SK-N-SH treated with all-trans-retinoic acid at 6 μM for 48 hours (cell line): ENCODE results near the gene SLC22A17.

ENCODE experiments used
- ATAC-seq: fragments of 200-7000 bp; cut with Tn5 transposase; 3 replicates; pipeline ENCODE4 v1.9.1; 2020; ENCODE audit warnings: mild to moderate bottlenecking, moderate library complexity
- BACH2 ChIP-seq: fragments of 250-450 bp; sonication (Bioruptor Pico); IDR thresholded peaks from 2 replicates; pipeline ENCODE4 v1.9.0; 2021; ENCODE audit warnings: mild to moderate bottlenecking, borderline replicate concordance
- CREB5 ChIP-seq: fragments of 250-450 bp; sonication (Bioruptor Pico); IDR thresholded peaks from 2 replicates; pipeline ENCODE4 v1.5.1; 2020; ENCODE audit warnings: low read depth, mild to moderate bottlenecking, moderate library complexity
- CSDC2 ChIP-seq: fragments of 250-450 bp; sonication (Bioruptor Pico); IDR thresholded peaks from 2 replicates; pipeline ENCODE4 v1.5.0; 2020; ENCODE audit warnings: mild to moderate bottlenecking, moderate library complexity
- ESRRG ChIP-seq: fragments of 250-450 bp; sonication (Bioruptor Pico); IDR thresholded peaks from 2 replicates; pipeline ENCODE4 v1.6.1; 2021; ENCODE audit warnings: mild to moderate bottlenecking
- GLIS3 ChIP-seq: fragments of 250-450 bp; sonication (Bioruptor Pico); IDR thresholded peaks from 2 replicates; pipeline ENCODE4 v1.5.0; 2020; ENCODE audit warnings: mild to moderate bottlenecking, moderate library complexity
- ISL1 ChIP-seq: fragments of 250-450 bp; sonication (Bioruptor Pico); IDR thresholded peaks from 2 replicates; pipeline ENCODE4 v2.1.2; 2022; ENCODE audit warnings: mild to moderate bottlenecking, moderate library complexity
- POU6F1 ChIP-seq: fragments of 250-450 bp; sonication (Bioruptor Pico); IDR thresholded peaks from 2 replicates; pipeline ENCODE4 v1.8.0; 2021; ENCODE audit warnings: low read depth, mild to moderate bottlenecking, moderate library complexity, borderline replicate concordance
- RARB ChIP-seq: fragments of 250-450 bp; sonication (Bioruptor Pico); IDR thresholded peaks from 2 replicates; pipeline ENCODE4 v1.8.0; 2021; ENCODE audit warnings: mild to moderate bottlenecking, moderate library complexity
- TOX ChIP-seq: fragments of 250-450 bp; sonication (Bioruptor Pico); IDR thresholded peaks from 2 replicates; pipeline ENCODE4 v1.8.0; 2021; ENCODE audit warnings: mild to moderate bottlenecking, moderate library complexity, borderline replicate concordance
- ZC3H10 ChIP-seq: fragments of 250-450 bp; sonication (Bioruptor Pico); IDR thresholded peaks from 2 replicates; pipeline ENCODE4 v1.5.1; 2021; ENCODE audit warnings: mild to moderate bottlenecking, moderate library complexity
- ZFP3 ChIP-seq: fragments of 250-450 bp; sonication (Bioruptor Pico); IDR thresholded peaks from 2 replicates; pipeline ENCODE4 v1.5.0; 2020; ENCODE audit warnings: mild to moderate bottlenecking, moderate library complexity
- ZFP30 ChIP-seq: fragments of 450-650 bp; formaldehyde crosslinking; IDR thresholded peaks from 2 replicates; pipeline ENCODE4 v1.5.0; 2022; ENCODE audit warnings: mild to moderate bottlenecking, moderate library complexity
- ZNF70 ChIP-seq: fragments of 450-650 bp; formaldehyde crosslinking; IDR thresholded peaks from 2 replicates; pipeline ENCODE4 v1.5.0; 2020; ENCODE audit warnings: mild to moderate bottlenecking, moderate library complexity
- ZNF8 ChIP-seq: fragments of 450-650 bp; formaldehyde crosslinking; IDR thresholded peaks from 2 replicates; pipeline ENCODE4 v1.5.0; 2020; ENCODE audit warnings: mild to moderate bottlenecking, moderate library complexity
- TF ChIP-seq, protein P1 (sequence below): fragments of 250-450 bp; sonication (Bioruptor Pico); IDR thresholded peaks from 2 replicates; pipeline ENCODE4 v1.5.1; 2021; ENCODE audit warnings: mild to moderate bottlenecking, moderate library complexity
- TF ChIP-seq, protein P2 (sequence below): fragments of 250-450 bp; sonication (Bioruptor Pico); IDR thresholded peaks from 2 replicates; pipeline ENCODE4 v1.8.0; 2020; ENCODE audit warnings: mild to moderate bottlenecking, moderate library complexity, borderline replicate concordance

The SLC22A17 gene

GRCh38 chr14:23299986-23300686 is 52.6 kb downstream of the SLC22A17 start:
- ATAC-seq, result no peak
- TF ChIP-seq ZNF8 (CRISPR knock-in tag) (no peak), ZC3H10 (CRISPR knock-in tag) (no peak), ZFP30 (CRISPR knock-in tag) (no peak), GLIS3 (CRISPR knock-in tag) (no peak), ISL1 (CRISPR knock-in tag) (no peak), POU6F1 (no peak), ESRRG (CRISPR knock-in tag) (no peak), CREB5 (no peak), RARB (no peak), TOX (no peak), ZFP3 (no peak)
- TF ChIP-seq, protein P1, sequence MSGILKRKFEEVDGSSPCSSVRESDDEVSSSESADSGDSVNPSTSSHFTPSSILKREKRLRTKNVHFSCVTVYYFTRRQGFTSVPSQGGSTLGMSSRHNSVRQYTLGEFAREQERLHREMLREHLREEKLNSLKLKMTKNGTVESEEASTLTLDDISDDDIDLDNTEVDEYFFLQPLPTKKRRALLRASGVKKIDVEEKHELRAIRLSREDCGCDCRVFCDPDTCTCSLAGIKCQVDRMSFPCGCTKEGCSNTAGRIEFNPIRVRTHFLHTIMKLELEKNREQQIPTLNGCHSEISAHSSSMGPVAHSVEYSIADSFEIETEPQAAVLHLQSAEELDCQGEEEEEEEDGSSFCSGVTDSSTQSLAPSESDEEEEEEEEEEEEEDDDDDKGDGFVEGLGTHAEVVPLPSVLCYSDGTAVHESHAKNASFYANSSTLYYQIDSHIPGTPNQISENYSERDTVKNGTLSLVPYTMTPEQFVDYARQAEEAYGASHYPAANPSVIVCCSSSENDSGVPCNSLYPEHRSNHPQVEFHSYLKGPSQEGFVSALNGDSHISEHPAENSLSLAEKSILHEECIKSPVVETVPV (CRISPR knock-in tag), result no peak
- TF ChIP-seq, protein P2, sequence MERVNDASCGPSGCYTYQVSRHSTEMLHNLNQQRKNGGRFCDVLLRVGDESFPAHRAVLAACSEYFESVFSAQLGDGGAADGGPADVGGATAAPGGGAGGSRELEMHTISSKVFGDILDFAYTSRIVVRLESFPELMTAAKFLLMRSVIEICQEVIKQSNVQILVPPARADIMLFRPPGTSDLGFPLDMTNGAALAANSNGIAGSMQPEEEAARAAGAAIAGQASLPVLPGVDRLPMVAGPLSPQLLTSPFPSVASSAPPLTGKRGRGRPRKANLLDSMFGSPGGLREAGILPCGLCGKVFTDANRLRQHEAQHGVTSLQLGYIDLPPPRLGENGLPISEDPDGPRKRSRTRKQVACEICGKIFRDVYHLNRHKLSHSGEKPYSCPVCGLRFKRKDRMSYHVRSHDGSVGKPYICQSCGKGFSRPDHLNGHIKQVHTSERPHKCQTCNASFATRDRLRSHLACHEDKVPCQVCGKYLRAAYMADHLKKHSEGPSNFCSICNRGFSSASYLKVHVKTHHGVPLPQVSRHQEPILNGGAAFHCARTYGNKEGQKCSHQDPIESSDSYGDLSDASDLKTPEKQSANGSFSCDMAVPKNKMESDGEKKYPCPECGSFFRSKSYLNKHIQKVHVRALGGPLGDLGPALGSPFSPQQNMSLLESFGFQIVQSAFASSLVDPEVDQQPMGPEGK, result no peak

- TF ChIP-seq, protein P1 (CRISPR knock-in tag), result no peak
- TF ChIP-seq, protein P2, result no peak
- TF ChIP-seq CSDC2 (no peak), TOX (no peak), ZNF70 (CRISPR knock-in tag) (no peak), BACH2 (CRISPR knock-in tag) (no peak), ZC3H10 (CRISPR knock-in tag) (no peak), ZFP30 (CRISPR knock-in tag) (no peak), POU6F1 (no peak)
- ATAC-seq, result no peak
Measured at GRCh38 chr14:23299211-23299957, 53.3 kb downstream of the SLC22A17 start.
